GM23248 (cell line): ENCODE measurements around the gene ZNF674. TPM values are rescaled to one million over a fixed set of nuclear protein-coding genes. Genes with fewer than 3 reads are reported as not detected.
A peak's percentile ranks its signal among the peaks of the same experiment; 100 is the strongest.

ENCODE experiments used
- DNase-seq: peaks from one replicate; pipeline ENCODE4 v3.0.0-alpha.2; 2015
- H2AFZ ChIP-seq: fragments of 200-600 bp; sonication (generic); 2 replicates; pipeline ENCODE4 v1.6.1; 2016; ENCODE audit warnings: antibody characterized with exemption
- H3F3A ChIP-seq: fragments of 200-600 bp; sonication (generic); 2 replicates; pipeline ENCODE4 v1.6.1; 2016; ENCODE audit warnings: mild to moderate bottlenecking, antibody characterized with exemption, mixed run types; ENCODE audit not compliant: insufficient read depth
- H3K27ac ChIP-seq: fragments of 200-600 bp; sonication (generic); 2 replicates; pipeline ENCODE4 v1.5.1; 2016; ENCODE audit warnings: mild to moderate bottlenecking
- H3K27me3 ChIP-seq: fragments of 200-600 bp; sonication (generic); replicated peaks from 2 replicates; pipeline ENCODE4 v1.6.1; 2016; ENCODE audit warnings: mild to moderate bottlenecking; ENCODE audit not compliant: insufficient read depth
- H3K36me3 ChIP-seq: fragments of 200-600 bp; sonication (generic); 2 replicates; pipeline ENCODE4 v1.6.1; 2016; ENCODE audit warnings: low read depth, mild to moderate bottlenecking
- H3K4me1 ChIP-seq: fragments of 200-600 bp; sonication (generic); 2 replicates; pipeline ENCODE4 v1.6.1; 2016; ENCODE audit warnings: mild to moderate bottlenecking; ENCODE audit not compliant: insufficient read depth
- H3K4me2 ChIP-seq: fragments of 200-600 bp; sonication (generic); one replicate; pipeline ENCODE4 v1.6.1; 2016; ENCODE audit warnings: mild to moderate bottlenecking; ENCODE audit not compliant: unreplicated experiment
- H3K4me3 ChIP-seq: fragments of 200-600 bp; sonication (generic); 2 replicates; pipeline ENCODE4 v1.5.1; 2016; ENCODE audit warnings: mild to moderate bottlenecking
- H3K79me2 ChIP-seq: fragments of 200-600 bp; sonication (generic); 2 replicates; pipeline ENCODE4 v1.6.1; 2016; ENCODE audit warnings: mild to moderate bottlenecking; ENCODE audit not compliant: insufficient read depth
- H3K9ac ChIP-seq: fragments of 200-600 bp; sonication (generic); 2 replicates; pipeline ENCODE4 v1.6.1; 2016; ENCODE audit warnings: mild to moderate bottlenecking
- H3K9me2 ChIP-seq: fragments of 200-600 bp; sonication (generic); 2 replicates; pipeline ENCODE4 v1.6.1; 2016; ENCODE audit warnings: mixed run types, mild to moderate bottlenecking, moderate library complexity; ENCODE audit not compliant: insufficient read depth
- H3K9me3 ChIP-seq: fragments of 200-600 bp; sonication (generic); one replicate; pipeline ENCODE4 v1.6.1; 2017; ENCODE audit warnings: low read depth
- H4K20me1 ChIP-seq: fragments of 200-600 bp; sonication (generic); 2 replicates; pipeline ENCODE4 v1.6.0; 2016; ENCODE audit not compliant: insufficient read depth
- EZH2 ChIP-seq: fragments of 200-600 bp; sonication (generic); IDR thresholded peaks from 2 replicates; pipeline ENCODE4 v1.6.1; 2018; ENCODE audit warnings: antibody characterized with exemption, mild to moderate bottlenecking; ENCODE audit not compliant: insufficient read depth, poor library complexity, severe bottlenecking
- EZH2phosphoT487 ChIP-seq: fragments of 200-600 bp; sonication (generic); IDR thresholded peaks from 2 replicates; pipeline ENCODE4 v1.6.1; 2018; ENCODE audit warnings: antibody characterized with exemption, moderate library complexity, mild to moderate bottlenecking, low read depth; ENCODE audit not compliant: insufficient read depth
- WGBS, 2 experiments: methylation state at CpG; one replicate each; pipeline ENCODE4 v1.1.6; 2015 to 2017; ENCODE audit warnings: low lambda C conversion rate in 2 of 2, low coverage in 1 of 2; ENCODE audit errors: missing lambda C conversion rate in 2 of 2; 5-methylcytosine and 5-hydroxymethylcytosine counted together
- in situ Hi-C: fragments of 300-500 bp; cut with MboI; formaldehyde crosslinking; loops from 2 replicates; pipeline ENCODE4 v1.15.0; 2020
- polyA plus RNA-seq: library from polyadenylated mRNA; unstranded; fragments of >200 nt; fragmentation: Nextera tagmentation; extraction: Ambion mirVana; gene quantifications from 2 replicates; pipeline ENCODE4 v1.2.1, GENCODE V29; 2016
- total RNA-seq: library from RNA; depleted of rRNA; stranded (reverse); fragments of >200 nt; shearing (Covaris generic); gene quantifications from 2 replicates; pipeline ENCODE4 v1.2.3, GENCODE V29; 2014

Gene ZNF674
- total and polyA plus RNA-seq, 2 experiments from 2014 or later: 2.0 to 2.7 TPM

DNA sequence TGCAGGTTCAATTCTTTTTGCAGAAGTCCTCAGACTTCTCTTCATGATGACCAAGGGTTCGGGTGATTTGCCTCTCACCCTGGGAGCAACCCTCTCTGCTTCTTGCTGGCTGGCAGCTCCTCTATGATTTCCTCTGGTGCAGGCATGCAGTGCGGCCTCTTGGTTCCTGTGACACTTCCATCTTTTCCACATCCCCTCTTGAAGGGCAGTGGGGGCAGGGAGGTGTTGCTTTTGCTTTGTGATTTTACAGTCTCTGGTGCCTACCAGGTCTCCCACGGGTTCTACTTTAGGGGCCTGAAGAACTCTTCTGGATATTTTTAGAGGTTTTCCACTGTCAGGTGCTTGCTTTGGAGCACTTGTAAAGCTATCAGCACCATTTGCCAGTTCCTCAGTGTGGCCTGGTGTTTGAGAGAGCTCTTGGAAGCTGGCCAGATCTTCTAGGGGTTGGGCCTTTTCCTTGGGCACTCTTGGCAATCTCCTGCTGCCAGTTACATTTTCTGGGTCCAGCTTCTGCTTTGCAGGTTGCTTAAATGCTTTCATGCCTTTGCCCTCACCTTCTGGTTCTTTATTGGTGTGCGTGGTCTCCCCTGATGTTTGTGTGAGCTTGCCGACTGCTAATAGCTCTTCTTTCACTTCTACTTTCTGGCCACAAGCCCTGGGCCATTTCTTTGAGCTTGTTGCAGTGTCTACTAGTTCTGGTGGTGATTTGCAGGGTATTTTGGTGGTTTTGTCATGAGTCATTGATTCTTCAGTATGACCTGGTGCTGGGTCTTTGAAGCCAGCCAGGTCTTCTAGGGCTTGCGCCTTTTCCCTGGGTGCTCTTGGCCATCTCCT is 16.8 kb upstream of the ZNF674 start:
- WGBS, 2 experiments: 96 to 98% methylated on average over 5 to 6 of the region's 6 CpGs
- no peak overlapping the region for H3K4me2 ChIP-seq
- no peaks in the 10 kb centered on the region for H3K36me3 ChIP-seq
- no peaks in the 10 kb centered on the region for H3K9me3 ChIP-seq
- no peaks in the 10 kb centered on the region for H3K4me1 ChIP-seq
- no peak overlapping the region for H3K9ac ChIP-seq
- DNase-seq: no peak
- no peak overlapping the region for H3K4me3 ChIP-seq
- H3K27me3 ChIP-seq: no peaks in the 10 kb centered on the region
- in situ Hi-C loops: loop anchor here (25.0 kb wide), 1 partner anchor 225 kb away; no protein-coding TSS in a partner anchor
- H3K79me2 ChIP-seq: no peaks in the 10 kb centered on the region
- no peak for TF ChIP-seq EZH2phosphoT487
- TF ChIP-seq EZH2: no peak
- no peak overlapping the region for H3K27ac ChIP-seq
- H3F3A ChIP-seq: no peaks in the 10 kb centered on the region
- H3K9me2 ChIP-seq: no peaks in the 10 kb centered on the region
- H4K20me1 ChIP-seq: no peaks in the 10 kb centered on the region
- no peak overlapping the region for H2AFZ ChIP-seq

DNA sequence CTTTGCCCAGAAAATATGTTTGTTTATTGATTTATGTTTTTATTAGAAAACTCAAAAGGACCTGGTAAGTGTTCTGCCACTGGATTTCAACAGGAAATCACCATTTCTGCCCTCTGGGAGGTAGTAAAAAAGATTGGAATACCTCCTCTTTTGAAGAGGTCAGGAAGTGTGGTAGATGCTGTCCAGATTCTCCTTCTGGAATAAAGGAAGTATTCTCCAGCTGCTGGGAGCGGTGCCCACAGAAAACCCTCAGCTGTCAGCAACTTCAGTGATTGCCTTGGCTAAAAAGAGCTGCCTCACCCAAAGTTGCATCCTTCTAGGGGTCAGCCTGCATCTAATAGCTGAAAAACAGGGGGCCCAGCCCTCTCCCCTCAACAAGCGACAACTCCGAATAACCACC is 13.8 kb upstream of the ZNF674 start:
- 75 to 81% methylated on average over 3 of the region's 3 CpGs for WGBS, 2 experiments
- H3K9me2 ChIP-seq: no peaks in the 10 kb centered on the region
- H3K27me3 ChIP-seq: no peaks in the 10 kb centered on the region
- H3F3A ChIP-seq: no peaks in the 10 kb centered on the region
- no peak overlapping the region for H3K27ac ChIP-seq
- no peaks in the 10 kb centered on the region for H3K9me3 ChIP-seq
- no peak overlapping the region for H3K4me2 ChIP-seq
- H2AFZ ChIP-seq: no peak overlapping the region
- no peak overlapping the region for H3K9ac ChIP-seq
- H3K4me3 ChIP-seq: no peak overlapping the region
- TF ChIP-seq EZH2 (no peak), EZH2phosphoT487 (no peak)
- no peaks in the 10 kb centered on the region for H3K4me1 ChIP-seq
- no peaks in the 10 kb centered on the region for H3K79me2 ChIP-seq
- no peak for DNase-seq
- no peaks in the 10 kb centered on the region for H4K20me1 ChIP-seq
- no peaks in the 10 kb centered on the region for H3K36me3 ChIP-seq
- in situ Hi-C loops: loop anchor here (25.0 kb wide), 1 partner anchor 228 kb away; no protein-coding TSS in a partner anchor

DNA sequence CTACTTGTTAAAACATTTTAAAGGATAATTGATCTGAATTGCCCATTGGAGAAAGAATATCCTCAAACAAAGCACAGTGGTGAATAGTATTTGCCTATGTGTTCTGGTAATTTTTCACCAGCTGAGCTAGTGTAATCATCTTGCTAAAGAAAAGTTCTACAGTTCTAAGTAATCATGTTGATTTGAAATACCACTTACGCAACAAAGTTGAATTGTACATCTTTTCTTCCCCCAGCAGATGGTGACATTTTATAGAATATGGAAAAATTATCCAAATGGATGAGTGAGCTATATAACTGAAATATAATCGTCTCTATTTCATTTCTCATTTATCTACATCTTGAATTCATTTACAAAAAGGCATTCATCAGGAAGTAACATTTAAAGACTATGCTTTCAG is 9.7 kb upstream of the ZNF674 start:
- H3K36me3 ChIP-seq: no peaks in the 10 kb centered on the region
- H2AFZ ChIP-seq: no peak overlapping the region
- H3K4me2 ChIP-seq: no peak overlapping the region
- TF ChIP-seq EZH2: no peak
- TF ChIP-seq EZH2phosphoT487: no peak
- in situ Hi-C loops: loop anchor here (25.0 kb wide), 1 partner anchor 232 kb away; no protein-coding TSS in a partner anchor
- WGBS, 2 experiments: 48 to 50% methylated on average over 2 of the region's 2 CpGs
- no peaks in the 10 kb centered on the region for H3K27me3 ChIP-seq
- H4K20me1 ChIP-seq: no peaks in the 10 kb centered on the region
- no peaks in the 10 kb centered on the region for H3K9me3 ChIP-seq
- no peaks in the 10 kb centered on the region; the same call in 1 of the 2 replicates for H3F3A ChIP-seq
- H3K9me2 ChIP-seq: no peaks in the 10 kb centered on the region
- no peak overlapping the region for H3K4me3 ChIP-seq
- H3K79me2 ChIP-seq: peaks cover 7% of the 10 kb centered on the region
- H3K9ac ChIP-seq: no peak overlapping the region
- no peak overlapping the region for H3K27ac ChIP-seq
- H3K4me1 ChIP-seq: 0 out of 2 replicates have a peak, but pooled peaks cover 5% of the 10 kb centered on the region
- DNase-seq: peak; percentile 62

DNA sequence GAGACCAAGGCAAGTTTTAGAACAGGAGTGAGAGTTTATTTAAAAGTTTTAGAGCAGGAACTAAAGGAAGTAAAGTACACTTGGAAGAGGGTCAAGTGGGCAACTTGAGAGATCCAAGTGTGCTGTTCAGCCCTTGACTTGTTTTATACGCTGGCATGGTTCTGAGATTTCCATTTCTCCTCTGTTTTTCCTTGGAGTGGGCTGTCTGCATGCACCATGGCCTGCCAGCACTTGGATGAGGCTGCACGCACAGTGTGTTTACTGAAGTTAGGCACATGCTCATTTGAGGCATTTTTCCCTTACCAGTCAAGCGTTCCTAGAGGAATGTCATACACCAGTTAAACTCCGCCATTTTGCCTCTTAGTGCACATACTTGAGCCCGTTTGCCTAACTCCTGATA is 8.7 kb upstream of the ZNF674 start:
- no peak overlapping the region for H3K9ac ChIP-seq
- no peak overlapping the region for H3K27ac ChIP-seq
- no peak overlapping the region for H3K4me3 ChIP-seq
- H2AFZ ChIP-seq: no peak overlapping the region
- no peaks in the 10 kb centered on the region for H3K36me3 ChIP-seq
- H3K4me1 ChIP-seq: 0 out of 2 replicates have a peak, but pooled peaks cover 5% of the 10 kb centered on the region
- H3K79me2 ChIP-seq: peaks cover 17% of the 10 kb centered on the region
- no peaks in the 10 kb centered on the region for H3K27me3 ChIP-seq
- no peaks in the 10 kb centered on the region for H3K9me3 ChIP-seq
- no peak for DNase-seq
- WGBS, 2 experiments: 76 to 86% methylated on average over 3 to 5 of the region's 5 CpGs
- no peaks in the 10 kb centered on the region for H3K9me2 ChIP-seq
- no peak for TF ChIP-seq EZH2
- TF ChIP-seq EZH2phosphoT487: no peak
- no peaks in the 10 kb centered on the region; the same call in 1 of the 2 replicates for H3F3A ChIP-seq
- no peaks in the 10 kb centered on the region for H4K20me1 ChIP-seq
- H3K4me2 ChIP-seq: no peak overlapping the region
- in situ Hi-C loops: loop anchor here (25.0 kb wide), 1 partner anchor 233 kb away; no protein-coding TSS in a partner anchor
